HG03039 (cell line): ENCODE data around the gene SLC35E3.
A peak's percentile ranks its signal among the peaks of the same experiment; 100 is the strongest.

ENCODE experiments used
- ATAC-seq: cut with Tn5 transposase; IDR thresholded peaks from one replicate; pipeline ENCODE4 v1.9.1; 2021; ENCODE audit warnings: mild to moderate bottlenecking, moderate library complexity; ENCODE audit not compliant: unreplicated experiment

SLC35E3 gene

DNA sequence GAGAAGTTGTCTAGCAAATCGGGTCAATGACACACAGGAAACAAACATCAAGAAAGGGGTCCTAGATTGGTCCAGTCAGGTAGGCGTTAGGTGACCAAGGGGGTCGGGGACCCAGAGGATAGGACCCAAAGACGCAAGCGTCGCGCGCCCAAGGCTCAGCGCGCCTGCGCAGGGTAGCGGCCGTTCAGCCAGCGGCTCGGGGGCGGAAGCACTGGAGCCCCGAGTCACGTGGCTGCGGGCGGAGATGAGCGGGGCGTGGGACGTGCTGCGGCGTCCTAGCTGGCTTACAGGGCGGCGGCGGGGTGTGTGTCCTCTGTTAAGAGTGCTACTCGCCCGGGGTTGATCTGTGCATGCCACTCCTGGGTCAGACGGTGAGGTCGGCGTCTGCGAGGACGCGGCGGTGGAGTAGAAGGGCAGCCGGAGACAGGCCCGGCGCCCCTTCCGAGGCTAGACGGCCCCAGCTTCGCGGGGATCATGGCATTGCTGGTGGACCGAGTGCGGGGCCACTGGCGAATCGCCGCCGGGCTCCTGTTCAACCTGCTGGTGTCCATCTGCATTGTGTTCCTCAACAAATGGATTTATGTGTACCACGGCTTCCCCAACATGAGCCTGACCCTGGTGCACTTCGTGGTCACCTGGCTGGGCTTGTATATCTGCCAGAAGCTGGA is at the start of gene SLC35E3:
Gene SLC35E3 (plus strand): TSS at position 273 of the 668 bp plus-strand sequence. CDS start 202 bp downstream, at position 475.
- peak; percentile 98 for ATAC-seq

DNA sequence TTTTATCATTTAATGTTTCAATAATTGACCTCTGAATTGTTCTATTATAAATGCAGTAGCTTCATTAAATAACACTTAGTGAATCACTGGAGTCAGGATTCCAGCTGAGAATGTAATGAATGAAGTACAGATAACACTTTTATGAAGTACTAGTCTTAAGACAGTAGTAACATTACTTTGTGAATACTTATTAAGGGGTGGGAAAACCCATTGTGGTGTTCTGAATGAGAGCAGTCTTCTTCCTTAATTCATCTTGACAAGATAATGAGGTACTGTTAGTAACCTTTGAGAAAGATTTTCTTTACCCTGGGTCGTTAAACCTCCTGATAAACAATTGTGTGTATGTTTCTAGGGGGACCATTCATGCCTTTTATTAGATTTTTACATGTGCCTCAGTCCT is 46.5 kb upstream of the SLC35E3 start:
- no peak for ATAC-seq

DNA sequence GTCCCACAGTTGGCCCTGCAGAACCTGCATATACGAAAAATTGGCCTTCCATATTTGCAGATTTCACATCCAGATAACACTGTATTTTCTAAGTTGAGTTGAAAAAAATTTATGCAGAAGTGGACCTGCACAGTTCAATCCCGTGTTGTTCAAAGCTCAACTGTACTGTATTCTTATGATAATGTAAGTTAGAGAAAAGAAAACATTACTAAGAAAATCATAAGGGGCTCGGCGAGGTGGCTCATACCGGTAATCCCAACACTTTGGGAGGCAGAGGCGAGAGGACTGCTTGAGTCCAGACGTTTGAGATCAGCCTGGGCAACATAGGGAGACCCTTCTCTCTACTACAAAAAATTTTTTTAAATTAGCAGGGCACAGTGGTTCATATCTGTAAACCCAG is 18.2 kb upstream of the SLC35E3 start:
- no peak for ATAC-seq

DNA sequence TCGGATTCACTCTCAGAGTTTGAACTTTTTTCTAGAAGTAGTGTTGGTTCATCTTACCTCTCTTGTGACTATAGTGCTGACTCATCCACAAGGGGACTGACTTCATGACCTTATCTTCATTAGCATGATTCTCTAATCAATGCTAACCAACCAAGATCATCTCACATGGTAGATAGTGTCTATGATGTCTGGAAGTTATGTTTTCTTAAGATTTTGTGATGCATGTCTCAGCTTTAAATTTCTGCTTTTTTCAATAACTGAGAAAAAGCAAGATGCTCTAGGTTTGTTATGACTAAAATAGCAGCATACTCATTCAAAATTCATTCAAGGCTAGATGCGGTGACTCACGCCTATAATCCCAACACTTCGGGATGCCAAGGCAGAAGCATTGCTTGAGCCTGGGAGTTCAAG is 12.3 kb upstream of the SLC35E3 start:
- ATAC-seq: no peak

DNA sequence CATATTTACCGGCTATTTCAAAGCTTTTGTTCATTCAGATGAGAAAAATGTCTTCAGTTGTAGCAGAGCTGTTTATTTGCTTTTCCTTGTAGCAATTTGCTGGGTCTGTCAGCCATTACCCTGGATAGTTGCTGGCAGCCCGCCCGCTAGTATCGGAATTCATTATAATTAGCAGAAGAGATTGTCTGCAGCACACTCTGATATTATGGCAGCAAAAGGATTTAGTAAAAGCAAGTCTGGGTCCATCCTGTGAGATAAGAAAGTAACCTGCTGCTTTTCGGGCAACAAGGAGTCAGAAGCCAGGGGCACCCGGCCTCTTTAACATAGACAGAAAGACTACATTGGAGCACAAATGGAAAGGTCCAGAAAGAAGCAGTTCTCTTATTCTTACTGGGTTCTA is 6.1 kb upstream of the SLC35E3 start:
- ATAC-seq: no peak

DNA sequence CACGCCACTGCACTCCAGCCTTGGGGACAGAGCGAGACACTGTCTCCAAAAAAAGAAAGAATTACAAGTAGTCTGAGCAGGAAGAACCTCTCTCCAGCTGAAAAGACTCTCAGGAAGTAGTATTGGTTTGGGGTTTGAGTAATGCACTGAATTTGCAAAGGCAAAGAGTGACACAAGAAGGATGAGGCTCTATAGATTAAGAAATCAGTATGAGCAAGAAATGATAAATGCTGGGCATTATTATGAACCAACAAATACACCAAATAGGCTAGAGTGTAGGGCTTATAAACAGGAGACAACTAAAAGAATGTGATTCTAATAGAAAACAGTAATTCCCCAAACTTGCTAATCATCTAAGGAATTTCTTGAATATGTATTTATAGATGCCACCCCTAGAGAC is 2.6 kb upstream of the SLC35E3 start:
- no peak for ATAC-seq

DNA sequence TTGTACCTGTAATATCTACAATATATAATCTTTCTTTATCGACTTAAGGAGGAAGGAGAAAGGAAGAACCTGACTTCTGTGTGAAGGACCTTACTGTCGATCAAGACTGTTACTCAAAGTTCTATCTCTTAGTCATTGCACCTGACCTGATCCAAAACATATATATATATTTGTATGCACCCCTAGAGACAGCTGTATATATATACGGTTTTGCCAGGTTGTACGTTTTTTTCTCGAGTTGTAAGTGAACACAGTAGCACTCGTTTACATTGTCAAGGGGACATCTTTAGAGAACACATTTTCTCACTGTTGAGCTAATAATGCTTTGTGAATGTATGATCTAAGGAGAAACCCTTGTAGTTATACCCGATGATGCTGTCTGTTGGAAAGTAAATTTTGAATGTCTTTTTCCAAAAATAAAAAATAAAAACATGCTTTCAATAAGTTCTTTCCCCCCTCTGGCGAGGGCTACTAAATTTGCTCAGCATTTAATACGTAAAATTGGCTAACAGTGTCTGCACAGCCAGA is 536 bp upstream of the SLC35E3 start:
- no peak for ATAC-seq

DNA sequence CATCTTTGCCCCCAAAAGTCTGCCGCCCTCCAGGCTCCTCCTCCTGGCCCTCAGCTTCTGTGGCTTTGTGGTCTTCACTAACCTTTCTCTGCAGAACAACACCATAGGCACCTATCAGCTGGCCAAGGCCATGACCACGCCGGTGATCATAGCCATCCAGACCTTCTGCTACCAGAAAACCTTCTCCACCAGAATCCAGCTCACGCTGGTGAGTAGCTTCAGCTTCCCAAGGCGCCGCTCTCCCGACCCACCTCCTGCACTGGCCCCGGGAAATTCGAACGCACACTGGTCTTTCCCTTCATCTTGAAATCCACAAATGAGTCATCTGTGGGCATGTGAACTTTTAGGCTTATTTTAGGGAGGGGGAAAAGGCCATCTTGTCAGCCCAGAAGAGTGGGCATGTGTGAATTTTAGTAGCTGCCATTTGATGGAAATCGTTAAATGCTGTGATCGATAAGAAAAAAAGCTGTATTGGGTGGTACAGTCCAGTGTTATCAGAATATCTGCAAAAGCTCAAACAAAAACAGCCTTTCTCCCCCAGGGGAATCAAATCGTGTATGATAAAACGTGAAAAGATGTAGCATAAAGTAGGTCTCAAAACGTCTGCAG is 700 bp downstream of the SLC35E3 start:
- ATAC-seq: peak; percentile 11

DNA sequence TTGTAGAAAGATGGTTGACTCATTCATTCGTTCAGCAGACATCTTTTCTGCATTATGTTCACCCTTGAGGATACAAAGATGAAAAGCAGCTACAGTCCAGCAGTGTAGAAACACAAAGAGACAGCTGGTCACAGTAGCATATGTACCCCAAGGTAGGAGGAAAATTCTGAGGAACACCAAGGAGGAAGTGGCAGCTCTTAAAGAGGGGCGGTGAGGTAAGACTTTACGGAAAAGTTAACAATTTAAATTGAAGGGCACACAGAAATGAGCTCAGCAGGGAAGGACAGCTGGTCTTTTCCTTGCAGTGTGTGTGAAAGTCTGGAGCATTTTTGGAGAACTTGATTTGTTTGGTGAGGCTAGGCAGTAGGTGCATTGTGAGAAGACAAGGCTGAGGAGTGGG is 3.5 kb downstream of the SLC35E3 start:
- ATAC-seq: no peak

DNA sequence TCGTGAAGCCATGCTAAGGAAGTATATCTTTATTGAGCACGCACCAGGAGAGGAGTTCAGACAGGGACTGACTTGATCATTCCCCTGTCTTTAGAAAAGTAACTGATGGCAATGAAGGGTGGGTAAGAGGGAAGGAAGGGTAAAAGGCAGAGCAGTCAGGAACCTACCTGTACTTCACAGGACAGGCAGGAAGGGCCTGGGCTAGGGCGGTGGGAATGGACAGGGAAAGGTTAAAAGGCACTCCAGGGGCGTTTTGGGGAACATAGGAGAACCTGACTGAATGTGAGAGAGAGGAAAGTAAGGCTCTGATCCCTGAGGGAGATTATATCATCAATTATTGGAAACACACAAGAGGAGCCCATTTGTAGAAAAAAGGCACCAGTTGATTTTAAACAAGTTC is 3.9 kb downstream of the SLC35E3 start:
- ATAC-seq: no peak

DNA sequence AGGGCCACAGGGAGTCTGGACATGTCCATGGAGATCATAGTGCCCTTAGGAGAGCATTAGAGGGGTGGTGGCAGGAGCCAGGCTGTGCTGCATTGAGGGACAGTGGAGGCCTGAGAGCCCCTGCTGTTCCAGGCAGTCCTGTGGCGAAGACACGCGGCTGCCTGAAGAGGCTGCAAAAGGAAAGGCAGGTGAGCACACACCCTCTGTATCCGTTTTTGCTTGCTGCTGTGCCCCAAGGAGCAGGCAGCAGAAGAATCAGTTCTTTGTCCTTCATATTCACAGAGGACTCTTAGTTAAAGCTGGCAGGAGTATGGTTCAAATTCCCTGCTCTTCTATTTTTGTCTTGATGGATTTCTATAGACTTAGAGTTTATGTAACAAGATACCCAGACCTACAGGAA is 4.5 kb downstream of the SLC35E3 start:
- no peak for ATAC-seq

DNA sequence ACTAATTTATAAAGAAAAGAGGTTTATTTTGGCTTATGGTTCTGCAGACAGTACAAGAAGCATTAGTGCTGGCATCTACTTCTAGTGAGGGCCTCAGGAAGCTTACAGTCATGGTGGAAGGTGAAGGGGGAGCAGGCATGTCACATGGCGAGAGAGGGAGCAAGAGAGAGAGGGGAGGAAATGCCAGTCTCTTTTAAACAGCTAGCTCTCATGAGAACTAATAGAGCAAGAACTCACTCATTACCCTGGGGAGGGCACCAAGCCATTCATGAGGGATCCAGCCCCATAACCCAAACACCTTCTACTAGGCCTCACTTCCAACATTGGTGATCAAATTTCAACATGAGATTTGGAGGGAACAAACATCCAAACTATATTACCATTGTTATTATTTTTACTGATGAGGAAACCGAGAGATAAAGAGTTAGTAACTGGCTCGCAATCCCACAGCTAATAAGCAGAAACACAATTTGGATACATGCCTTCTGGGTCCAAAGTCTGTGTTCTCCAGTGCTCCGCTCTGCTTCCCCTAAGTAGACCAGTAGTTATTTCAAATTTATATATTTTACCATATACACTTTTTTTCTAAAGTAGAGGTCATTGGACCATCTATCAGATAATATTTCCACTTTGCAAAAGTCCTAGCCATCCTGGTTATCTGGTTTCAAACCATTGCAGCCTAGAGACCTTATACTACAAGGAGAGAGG is 9.7 kb downstream of the SLC35E3 start:
- ATAC-seq: no peak

DNA sequence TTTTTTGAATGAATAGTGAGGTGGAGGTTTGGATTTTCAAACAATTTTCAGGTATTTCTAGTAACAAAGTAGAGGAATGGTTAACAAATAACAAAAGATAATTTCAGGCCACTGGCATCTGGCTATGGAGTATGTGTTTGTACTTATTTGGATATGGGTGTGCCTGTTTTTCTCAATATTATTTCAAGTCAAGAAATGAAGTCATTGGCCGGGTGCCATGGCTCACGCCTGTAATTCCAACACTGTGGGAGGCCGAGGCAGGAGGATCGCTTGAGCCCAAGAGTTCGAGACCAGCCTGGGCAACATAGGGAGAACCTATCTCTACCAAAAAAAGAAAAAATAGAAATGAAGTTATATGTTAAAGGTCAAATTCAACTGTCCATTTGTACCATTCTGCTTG is 13.9 kb downstream of the SLC35E3 start:
- no peak for ATAC-seq

DNA sequence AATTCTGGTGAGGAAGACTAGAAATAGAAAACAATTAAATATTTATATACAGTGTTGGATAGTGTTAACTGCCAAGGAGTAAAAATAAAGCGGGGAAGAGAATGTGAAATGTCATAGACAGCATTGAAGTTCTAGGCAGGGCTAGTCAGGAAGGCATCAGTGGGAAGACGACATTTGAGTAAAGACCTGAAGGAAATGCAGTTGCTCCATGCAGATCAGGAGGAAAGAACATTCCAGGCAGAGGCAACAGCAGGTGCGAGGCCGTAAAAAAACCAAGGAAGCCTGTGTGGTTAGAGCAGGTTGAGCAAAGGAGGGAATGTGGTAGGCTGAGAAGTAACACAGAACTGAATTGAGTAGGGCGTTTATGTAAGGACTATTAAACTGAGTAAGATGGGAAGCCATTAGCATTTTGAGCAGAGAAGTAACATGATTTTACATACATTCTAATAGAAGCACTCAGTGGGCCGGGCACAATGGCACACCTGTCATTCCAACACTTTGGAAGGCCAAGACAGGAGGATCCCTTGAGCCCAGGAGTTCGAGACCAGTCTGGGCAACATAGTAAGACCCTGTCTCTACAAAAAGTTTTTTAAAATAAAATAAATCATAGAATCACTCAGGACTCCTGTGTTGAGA is 14.9 kb downstream of the SLC35E3 start:
- ATAC-seq: no peak

DNA sequence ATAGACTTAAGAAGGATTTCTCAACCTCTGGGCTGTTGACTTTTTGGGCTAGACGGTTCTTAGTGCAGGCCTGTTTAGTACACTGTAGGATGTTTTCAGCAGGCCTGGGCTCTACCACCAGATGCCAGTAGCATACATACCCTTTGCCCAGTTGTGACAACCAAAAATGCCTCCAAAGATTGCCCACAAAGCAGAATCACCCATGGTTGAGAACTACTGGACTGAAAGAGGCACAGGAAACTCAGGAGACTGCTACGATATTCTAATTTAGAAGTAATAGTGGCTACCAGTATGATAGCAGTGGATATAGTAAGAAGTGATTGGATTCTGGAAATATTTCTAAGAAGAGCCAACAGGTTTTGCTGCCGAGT is 15.5 kb downstream of the SLC35E3 start:
- ATAC-seq: no peak

DNA sequence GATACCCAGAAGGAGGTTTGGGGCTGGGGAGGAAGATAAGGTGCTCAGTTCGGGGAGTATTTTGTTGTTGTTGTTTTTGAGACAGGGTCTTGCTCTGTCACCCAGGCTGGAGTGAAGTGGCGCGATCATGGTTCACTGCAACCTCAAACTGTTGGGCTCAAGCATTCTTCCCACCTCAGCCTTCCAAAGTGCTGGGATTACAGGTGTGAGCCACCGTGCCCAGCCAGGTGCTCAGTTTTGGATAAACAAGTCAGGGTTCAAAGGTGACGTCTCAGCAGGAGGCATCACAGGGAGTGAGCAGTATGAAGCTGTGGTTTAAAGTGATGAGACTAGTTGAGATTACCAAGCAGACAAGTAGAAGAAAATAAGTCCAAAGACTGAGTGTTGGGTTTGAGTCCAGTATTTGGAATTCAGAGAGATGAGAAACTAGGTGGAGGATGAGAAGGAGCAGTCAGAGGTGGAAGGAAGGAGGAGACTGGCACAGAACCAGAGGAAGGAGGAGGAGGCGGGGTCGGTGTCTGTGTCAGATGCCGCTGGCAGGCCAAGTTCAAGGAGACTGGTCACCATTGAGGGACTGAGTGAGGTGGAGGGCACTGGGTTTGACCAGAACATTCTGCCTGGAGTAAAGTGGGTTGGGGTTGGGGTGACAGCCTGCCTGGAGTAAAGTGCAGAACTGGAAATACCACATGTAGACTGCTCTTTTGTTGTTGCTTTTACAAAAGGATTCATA is 16.1 kb downstream of the SLC35E3 start:
- ATAC-seq: no peak

DNA sequence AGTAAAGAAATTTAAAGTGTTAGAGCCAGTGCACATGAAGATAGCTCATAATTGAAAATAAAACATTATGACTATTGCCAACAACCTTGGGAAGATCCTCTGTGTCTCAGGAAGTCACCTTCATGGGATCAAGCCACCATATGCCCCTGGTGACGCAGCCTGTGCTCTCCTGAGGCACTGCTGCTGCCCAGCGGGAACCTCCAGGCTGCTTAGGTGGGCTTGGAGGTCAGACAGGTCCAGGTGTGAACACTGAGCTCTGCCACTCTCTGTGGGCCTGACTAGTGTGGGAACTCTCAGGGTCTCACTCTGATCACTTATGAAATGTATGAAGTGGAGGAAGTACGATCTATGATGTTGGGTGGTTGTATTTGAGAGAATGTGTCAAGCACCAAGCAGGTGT is 16.7 kb downstream of the SLC35E3 start:
- no peak for ATAC-seq

DNA sequence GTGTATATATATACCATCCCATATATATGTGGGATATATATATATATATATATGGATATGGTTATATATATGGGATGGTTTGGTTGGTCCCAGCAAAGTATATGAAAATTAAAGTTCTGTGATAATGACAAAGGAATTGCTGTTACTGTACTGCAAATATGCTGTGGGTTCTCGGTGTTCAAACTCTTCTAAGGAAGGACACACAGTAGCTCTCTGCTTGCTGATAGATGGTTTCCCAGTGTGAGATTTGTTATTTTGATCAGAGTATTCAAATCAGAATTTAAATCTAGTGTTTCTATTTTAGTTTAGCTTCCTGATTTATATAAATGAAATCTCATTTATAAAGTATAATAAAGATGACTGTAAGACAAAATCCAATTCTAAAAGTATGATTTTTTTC is 19.7 kb downstream of the SLC35E3 start:
- ATAC-seq: no peak

DNA sequence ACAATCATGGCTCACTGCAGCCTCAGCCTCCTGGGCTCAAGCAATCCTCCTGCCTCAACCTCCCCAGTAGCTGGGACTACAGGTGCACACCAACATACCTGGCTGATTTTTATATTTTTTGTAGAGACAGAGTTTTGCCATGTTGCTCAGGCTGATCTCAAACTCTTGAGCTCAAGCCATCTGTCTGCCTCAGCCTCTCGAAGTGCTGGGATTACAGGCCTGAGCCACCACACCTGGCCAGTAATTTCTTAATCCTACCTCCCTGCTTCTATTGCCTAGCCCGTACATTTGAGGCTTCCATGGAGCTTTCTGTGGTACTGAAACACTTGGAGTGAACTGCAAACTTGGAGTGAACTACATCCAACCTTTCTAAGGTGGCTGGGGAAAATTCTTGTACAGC is 20.7 kb downstream of the SLC35E3 start:
- ATAC-seq: no peak

DNA sequence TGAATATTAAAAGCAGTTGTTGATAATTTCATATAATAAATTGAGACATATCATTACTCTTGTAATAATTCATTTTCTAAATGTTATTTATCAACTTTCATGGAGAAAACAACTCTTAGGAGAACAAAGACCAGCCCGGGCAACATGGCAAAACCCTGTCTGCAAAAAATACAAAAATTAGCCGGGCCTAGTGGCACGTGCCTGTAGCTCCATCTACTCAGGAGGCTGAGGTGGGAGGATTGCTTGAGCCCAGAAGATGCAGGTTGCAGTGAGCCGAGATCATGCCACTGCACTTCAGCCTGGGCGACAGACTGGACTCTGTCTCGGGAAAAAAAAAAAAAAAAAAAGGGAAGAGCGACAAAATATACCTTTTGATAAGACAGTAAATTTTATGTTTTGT is 21.2 kb downstream of the SLC35E3 start:
- no peak for ATAC-seq

DNA sequence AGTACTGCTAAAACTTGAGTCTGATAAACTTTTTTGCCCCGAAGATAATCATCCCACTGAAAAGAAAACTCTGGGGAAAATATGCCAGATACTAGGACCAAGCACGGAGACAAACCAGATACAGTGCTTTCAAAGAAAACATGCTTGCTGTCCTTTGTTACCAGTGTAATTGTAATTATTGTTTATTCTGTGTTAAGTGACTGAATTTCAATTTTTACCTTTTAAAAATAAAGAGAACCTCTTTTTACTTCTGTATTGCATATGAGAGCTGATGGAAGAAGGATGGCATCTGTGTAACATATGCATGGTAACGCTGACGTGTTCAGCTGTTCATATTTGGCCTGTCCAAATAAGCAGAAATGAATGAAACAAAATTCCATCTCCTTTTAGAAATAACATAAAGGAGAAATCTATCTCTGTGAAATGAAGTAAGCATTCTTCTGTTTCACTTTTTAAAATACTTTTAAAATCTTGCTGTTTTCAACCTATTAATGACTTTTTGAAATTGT is 22.5 kb downstream of the SLC35E3 start:
- no peak for ATAC-seq
